SK-N-SH (cell line): Measurements from ENCODE around the gene MUSTN1. TPM values are rescaled to one million over a fixed set of nuclear protein-coding genes. Genes with fewer than 3 reads are reported as not detected.

Source experiments
- CTCF ChIA-PET: fragments of 300-600, 350-600 bp; formaldehyde crosslinking; extraction: SDS; loops from one replicate; lab custom pipeline; 2021; lab: Yijun Ruan, JAX
- POLR2A ChIA-PET: fragments of 350-600 bp; sonication (Branson Sonifier 250); formaldehyde crosslinking; extraction: SDS; loops from one replicate; lab custom pipeline; 2020; ENCODE audit warnings: antibody characterized with exemption, inconsistent platforms; lab: Yijun Ruan, JAX
- DNase-seq: peaks from one replicate; pipeline ENCODE4 v3.0.0; 2012
- H2AFZ ChIP-seq: fragments of 200-600 bp; sonication (generic); 2 replicates; pipeline ENCODE4 v1.8.1; 2016; ENCODE audit warnings: antibody characterized with exemption, mild to moderate bottlenecking, low read depth
- H3F3A ChIP-seq: fragments of 200-600 bp; sonication (generic); replicated peaks from 2 replicates; pipeline ENCODE3; 2016; ENCODE audit warnings: antibody characterized with exemption, mild to moderate bottlenecking; ENCODE audit not compliant: insufficient read depth
- H3K27ac ChIP-seq, 2 experiments: fragments of 200-500 bp in 1 of 2; fragments of 200-600 bp in 1 of 2; sonication (Bioruptor generic) in 1 of 2; sonication (generic), shearing (Covaris generic) in 1 of 2; 2 replicates each; pipeline versions ENCODE4 v1.5.1 to v1.6.1; 2014 to 2016; ENCODE audit warnings: low read depth in 2 of 2, inconsistent platforms in 1 of 2, low read length in 1 of 2, mild to moderate bottlenecking in 1 of 2, mixed read lengths in 1 of 2
- H3K27me3 ChIP-seq: fragments of 200-600 bp; sonication (generic), shearing (Covaris generic); 2 replicates; pipeline ENCODE4 v1.6.1; 2016; ENCODE audit warnings: mixed run types; ENCODE audit not compliant: insufficient read depth
- H3K36me3 ChIP-seq, 2 experiments: fragments of 200-500 bp in 1 of 2; fragments of 200-600 bp in 1 of 2; sonication (Bioruptor generic) in 1 of 2; sonication (generic) in 1 of 2; replicated peaks in 1 of 2; 2 replicates each; pipeline versions ENCODE3 to v1.5.1; 2014 to 2016; ENCODE audit warnings: low read length in 1 of 2, mild to moderate bottlenecking in 1 of 2; ENCODE audit not compliant: insufficient read depth in 2 of 2, control insufficient read depth in 1 of 2
- H3K4me1 ChIP-seq, 2 experiments: fragments of 200-500 bp in 1 of 2; fragments of 200-600 bp in 1 of 2; sonication (Bioruptor generic) in 1 of 2; sonication (generic), shearing (Covaris generic) in 1 of 2; 2 replicates each; pipeline versions ENCODE4 v1.5.1 to v1.6.1; 2014 to 2016; ENCODE audit warnings: low read depth in 1 of 2, low read length in 1 of 2, mixed run types in 1 of 2; ENCODE audit not compliant: insufficient read depth in 2 of 2, control insufficient read depth in 1 of 2
- H3K4me2 ChIP-seq: fragments of 200-600 bp; sonication (generic), shearing (Covaris generic); 2 replicates; pipeline ENCODE4 v1.6.1; 2017; ENCODE audit warnings: mixed run types
- H3K4me3 ChIP-seq, 2 experiments: fragments of 200-500 bp in 1 of 2; fragments of 200-600 bp in 1 of 2; sonication (Bioruptor generic) in 1 of 2; sonication (generic), shearing (Covaris generic) in 1 of 2; 2 replicates each; pipeline versions ENCODE4 v1.5.1 to v1.8.1; 2014 to 2016; ENCODE audit warnings: low read depth in 2 of 2, inconsistent platforms in 1 of 2, low read length in 1 of 2, mild to moderate bottlenecking in 1 of 2, mixed read lengths in 1 of 2, moderate library complexity in 1 of 2
- H3K79me2 ChIP-seq: fragments of 200-600 bp; sonication (generic); 2 replicates; pipeline ENCODE4 v1.8.1; 2017; ENCODE audit warnings: mild to moderate bottlenecking; ENCODE audit not compliant: insufficient read depth
- H3K9ac ChIP-seq: fragments of 200-600 bp; sonication (generic); 2 replicates; pipeline ENCODE4 v1.6.1; 2017; ENCODE audit warnings: mixed run types
- H3K9me2 ChIP-seq: fragments of 200-600 bp; sonication (generic); 2 replicates; pipeline ENCODE4 v1.6.1; 2017; ENCODE audit warnings: mixed run types
- H3K9me3 ChIP-seq: fragments of 200-600 bp; sonication (generic); 2 replicates; pipeline ENCODE4 v1.6.1; 2017; ENCODE audit warnings: mixed run types, mild to moderate bottlenecking, moderate library complexity
- H4K20me1 ChIP-seq: fragments of 200-600 bp; sonication (generic); 2 replicates; pipeline ENCODE4 v1.6.1; 2017; ENCODE audit warnings: mild to moderate bottlenecking, mixed run types; ENCODE audit not compliant: insufficient read depth
- CHD2 ChIP-seq: fragments of 150-350 bp; IDR thresholded peaks from 2 replicates; pipeline ENCODE4 v1.6.1; 2018; ENCODE audit warnings: low read length; ENCODE audit not compliant: partially characterized antibody
- ELF1 ChIP-seq: IDR thresholded peaks from 2 replicates; pipeline ENCODE4 v1.4.0; 2012
- EP300 ChIP-seq, 2 experiments: IDR thresholded peaks; 2 replicates each; pipeline versions ENCODE4 v1.4.0 to v1.6.1; 2012; ENCODE audit warnings: borderline replicate concordance in 1 of 2, low read depth in 1 of 2, low read length in 1 of 2
- EZH2phosphoT487 ChIP-seq: fragments of 200-600 bp; sonication (generic); IDR thresholded peaks from 2 replicates; pipeline ENCODE4 v1.6.1; 2017; ENCODE audit warnings: low read depth, mixed run types, mild to moderate bottlenecking, antibody characterized with exemption, moderate library complexity, borderline replicate concordance
- FOXM1 ChIP-seq: IDR thresholded peaks from 2 replicates; pipeline ENCODE4 v1.4.0; 2012; ENCODE audit warnings: low read depth, mild to moderate bottlenecking
- GABPA ChIP-seq: IDR thresholded peaks from 2 replicates; pipeline ENCODE4 v1.4.0; 2012; ENCODE audit warnings: low read depth, mild to moderate bottlenecking
- IRF3 ChIP-seq: fragments of 150-350 bp; IDR thresholded peaks from 2 replicates; pipeline ENCODE4 v1.6.1; 2016; ENCODE audit warnings: mild to moderate bottlenecking, low read depth, low read length
- MAX ChIP-seq: IDR thresholded peaks from 2 replicates; pipeline ENCODE4 v1.4.0; 2012; ENCODE audit warnings: low read depth
- MEF2A ChIP-seq: IDR thresholded peaks from 2 replicates; pipeline ENCODE4 v1.4.0; 2012; ENCODE audit warnings: low read depth, borderline replicate concordance
- MXI1 ChIP-seq: IDR thresholded peaks from 2 replicates; pipeline ENCODE4 v1.6.1; 2012; ENCODE audit warnings: mild to moderate bottlenecking, low read depth, low read length, improper control_type of control experiment
- POLR2AphosphoS5 ChIP-seq: IDR thresholded peaks from 2 replicates; pipeline ENCODE4 v1.6.1; 2012; ENCODE audit warnings: low read depth, low read length
- RAD21 ChIP-seq: IDR thresholded peaks from 2 replicates; pipeline ENCODE4 v1.6.1; 2012; ENCODE audit warnings: mild to moderate bottlenecking, low read length
- REST ChIP-seq: IDR thresholded peaks from 2 replicates; pipeline ENCODE4 v1.6.1; 2012; ENCODE audit warnings: mild to moderate bottlenecking, low read depth, low read length, moderate library complexity
- SIN3A ChIP-seq: IDR thresholded peaks from 2 replicates; pipeline ENCODE4 v1.6.1; 2012; ENCODE audit warnings: low read depth, mild to moderate bottlenecking, low read length, moderate library complexity, borderline replicate concordance
- USF1 ChIP-seq: IDR thresholded peaks from 2 replicates; pipeline ENCODE4 v1.4.0; 2012; ENCODE audit warnings: low read depth, borderline replicate concordance
- USF2 ChIP-seq: fragments of 150-350 bp; IDR thresholded peaks from 2 replicates; pipeline ENCODE4 v1.6.1; 2017; ENCODE audit warnings: antibody characterized with exemption, low read length, low read depth, borderline replicate concordance
- ZBTB33 ChIP-seq: IDR thresholded peaks from 2 replicates; pipeline ENCODE4 v1.4.0; 2012; ENCODE audit warnings: low read depth, borderline replicate concordance
- WGBS: methylation state at CpG from one replicate; pipeline ENCODE4 v1.1.6; 2017; ENCODE audit warnings: low lambda C conversion rate; 5-methylcytosine and 5-hydroxymethylcytosine counted together
- polyA plus RNA-seq, 3 experiments: library from polyadenylated mRNA; depleted of rRNA; stranded (reverse); fragments of >200 nt; gene quantifications; 2 replicates each; pipeline ENCODE4 v1.2.3, GENCODE V29; 2012

The MUSTN1 gene
- polyA plus RNA-seq, 1 of the 3 experiments (the other 2 are of a cell fraction) = 0.54 TPM

GRCh38 chr3:52819936-52820335 lies 14.9 kb downstream of the MUSTN1 start (continued):
- no peak for TF ChIP-seq CHD2
- no peak for TF ChIP-seq IRF3
- TF ChIP-seq ZBTB33 = no peak
- no peak for TF ChIP-seq MAX
- TF ChIP-seq FOXM1 = no peak

- Histone ChIP-seq H4K20me1 (no peaks in the 10 kb centered on the region), H3K4me3 (no peak overlapping the region), H3K4me2 (no peak overlapping the region), H3K4me1 (no peaks in the 10 kb centered on the region; a peak in 1 of 4 replicates), H3K9me2 (no peaks in the 10 kb centered on the region), H3K9ac (no peak overlapping the region), H3K27ac (no peak overlapping the region), H3F3A (no peaks in the 10 kb centered on the region), H3K36me3 (no peaks in the 10 kb centered on the region), H3K79me2 (no peaks in the 10 kb centered on the region), H2AFZ (no peak overlapping the region), H3K27me3 (no peaks in the 10 kb centered on the region), H3K9me3 (no peaks in the 10 kb centered on the region)
- TF ChIP-seq ELF1 = no peak
- no peak for TF ChIP-seq EP300 (IDR thresholded peaks at IDR 0.05; ENCODE audit: borderline replicate concordance in 1 of 2, low read depth in 1 of 2, low read length in 1 of 2)
- TF ChIP-seq MXI1 = no peak
- TF ChIP-seq EZH2phosphoT487 = no peak
- no peak for TF ChIP-seq RAD21
- no peak for TF ChIP-seq SIN3A
- no peak for TF ChIP-seq CHD2
- TF ChIP-seq REST = no peak
- no peak for TF ChIP-seq POLR2AphosphoS5
- no peak for TF ChIP-seq MEF2A
- no peak for TF ChIP-seq USF1
- TF ChIP-seq GABPA = no peak
- TF ChIP-seq USF2 = no peak
- DNase-seq = no peak
- whole genome bisulfite sequencing = 84% methylated on average over 2 of the region's 7 CpGs
- CTCF ChIA-PET = interaction anchor here (1.8 kb wide), 1 partner anchor 28 kb away, joined by 5 read pairs; no protein-coding TSS in a partner anchor
- POLR2A ChIA-PET = no interaction called here
Measured at GRCh38 chr3:52817860-52818259, 17.0 kb downstream of the MUSTN1 start.
